ENCODE results near the gene FZD4.

Gene FZD4

DNA sequence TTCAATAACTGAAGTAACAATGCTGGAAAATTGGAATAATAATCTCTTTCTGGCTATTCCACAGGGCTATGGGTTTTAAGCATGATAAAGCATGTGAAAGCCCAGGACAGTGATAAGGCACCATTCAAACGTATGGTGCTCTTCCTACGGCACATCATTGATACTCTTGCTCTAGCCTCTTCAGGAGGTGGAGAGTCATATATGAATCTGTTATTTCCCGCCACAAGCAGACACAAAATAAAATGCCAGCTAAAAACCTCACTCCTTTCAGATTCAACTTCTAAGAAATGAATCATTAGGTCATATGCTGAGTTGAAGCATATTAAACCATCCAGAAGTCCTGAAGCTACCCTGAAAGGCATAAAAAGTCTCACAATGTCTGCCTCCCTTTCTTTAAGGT, 49.9 kb downstream of the FZD4 start:
- DNase-seq = no peak

DNA sequence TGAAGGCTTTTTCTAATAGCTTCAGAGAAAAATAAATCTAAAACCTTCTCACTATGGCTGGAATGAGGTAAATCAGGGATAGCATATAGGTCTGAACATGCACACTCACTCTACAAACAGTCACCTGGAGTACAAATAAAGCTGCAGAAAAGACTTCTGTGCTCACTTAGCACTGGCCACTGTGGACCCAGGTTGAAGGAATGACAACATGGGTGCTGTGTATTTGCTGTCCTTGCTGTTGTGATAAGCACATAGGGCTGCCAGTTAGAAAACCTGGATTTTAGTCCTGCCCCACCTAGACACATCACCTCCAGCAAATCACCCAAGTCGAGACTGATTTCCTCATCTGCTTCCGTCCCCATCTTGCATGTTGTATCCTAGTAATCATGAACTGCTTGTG, 51.2 kb downstream of the FZD4 start:
- DNase-seq = no peak

DNA sequence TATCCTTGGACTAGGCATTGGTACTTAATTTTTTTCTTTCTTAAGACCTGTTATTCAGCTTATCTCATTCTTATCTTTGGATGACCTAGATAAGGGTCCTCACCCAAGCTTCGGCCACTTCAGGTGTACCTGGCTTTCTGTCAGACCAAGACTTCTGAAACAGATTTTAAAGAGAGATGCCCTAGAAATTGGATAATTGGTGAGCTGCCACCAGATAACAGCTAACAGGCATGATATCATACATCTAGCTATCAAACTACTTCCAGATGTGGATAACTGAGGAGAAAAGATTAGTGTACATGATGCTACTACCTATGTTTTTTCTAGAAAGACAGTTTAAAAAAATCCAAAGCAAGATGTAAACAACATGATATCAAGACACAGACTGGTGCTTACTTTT, 52.9 kb downstream of the FZD4 start:
- DNase-seq = no peak

DNA sequence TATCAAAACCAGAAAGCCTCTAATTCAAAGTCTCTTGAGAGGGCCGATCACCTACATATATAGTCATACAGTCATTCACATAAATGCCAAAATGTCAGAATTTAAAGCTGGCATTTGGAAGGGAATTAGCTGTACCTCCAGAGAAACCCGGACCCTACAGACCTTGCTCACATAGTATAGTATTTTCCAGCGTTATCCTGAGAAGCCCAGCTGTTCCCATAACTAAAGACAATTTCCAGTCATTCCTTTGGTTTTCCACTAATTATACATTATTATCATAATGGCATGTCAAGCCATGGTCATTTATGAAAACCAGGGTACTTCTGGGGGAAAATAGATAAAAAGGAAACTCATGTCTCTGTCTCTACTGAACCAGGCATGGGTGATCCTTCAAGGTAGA, 53.6 kb downstream of the FZD4 start:
- no peak for DNase-seq

DNA sequence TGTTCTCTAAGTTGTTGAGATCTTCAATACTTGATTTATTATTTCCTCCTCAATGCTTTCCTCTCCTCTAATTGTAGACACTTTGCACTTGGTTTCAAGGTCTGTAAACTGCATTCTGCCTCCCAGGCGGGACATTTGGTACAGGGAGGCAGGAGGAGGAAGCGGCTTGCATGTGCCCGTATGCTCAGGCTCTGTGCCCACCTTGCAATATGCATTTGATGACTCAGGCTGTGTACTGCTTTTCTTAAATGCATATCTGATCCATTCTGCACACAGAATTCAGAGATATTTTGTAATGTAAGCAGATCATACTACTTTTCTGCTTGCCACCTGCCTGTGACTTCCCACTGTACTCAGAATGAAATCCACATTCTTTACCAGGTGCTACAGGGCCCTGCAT, 55.0 kb downstream of the FZD4 start:
- no peak for DNase-seq

DNA sequence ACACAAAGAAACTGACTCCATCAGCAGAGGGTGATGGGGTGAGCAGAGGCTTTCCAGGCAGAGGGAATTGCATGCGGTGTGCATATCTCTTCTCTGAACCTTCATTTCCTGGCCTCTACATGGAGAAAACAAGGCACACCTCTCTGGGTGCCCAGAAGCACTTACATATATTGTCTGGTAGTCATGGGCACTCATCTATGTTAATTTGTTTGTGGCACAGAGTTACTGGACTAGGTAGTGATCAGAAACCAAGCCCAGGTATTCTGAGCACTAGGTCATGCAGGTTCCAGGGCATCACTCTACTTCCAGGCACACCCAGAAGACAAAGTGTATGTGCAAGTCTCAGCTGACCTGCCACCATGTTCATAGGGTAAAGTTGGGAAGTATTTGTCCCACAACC, 56.5 kb downstream of the FZD4 start:
- DNase-seq = no peak

DNA sequence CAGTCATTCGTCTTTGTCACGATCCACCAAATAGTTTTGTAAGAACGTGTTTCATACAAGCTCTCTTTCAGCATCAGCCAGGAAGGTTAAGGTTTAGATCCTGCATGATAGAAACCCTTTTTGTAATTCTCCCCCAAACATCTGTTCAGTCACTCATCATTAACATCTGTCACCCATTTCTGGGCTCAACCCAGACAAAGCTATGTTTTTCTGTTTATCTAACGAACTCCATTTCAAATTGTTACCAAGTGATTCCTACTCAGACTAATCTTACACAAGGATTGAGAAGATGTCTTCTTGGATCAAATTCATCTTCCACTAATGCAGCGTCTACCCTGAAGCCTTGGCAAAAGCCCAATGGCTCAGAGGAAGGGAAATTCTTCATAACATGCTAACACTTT, 58.8 kb downstream of the FZD4 start:
- DNase-seq = no peak

All from suppressor macrophage treated with lipopolysaccharide for 1 hour (primary cell).